HEK293 (cell line): ENCODE results near the gene PITPNM3.

Experiments
- CTCF ChIP-seq: fragments of 450-650 bp; formaldehyde crosslinking; IDR thresholded peaks from 2 replicates; pipeline ENCODE4 v1.5.1; 2016; ENCODE audit warnings: missing biosample characterization, missing genetic modification characterization
- GFI1B ChIP-seq: fragments of 450-650 bp; formaldehyde crosslinking; IDR thresholded peaks from 2 replicates; pipeline ENCODE4 v1.5.1; 2016; ENCODE audit warnings: missing biosample characterization, missing genetic modification characterization
- MYNN ChIP-seq: fragments of 450-650 bp; formaldehyde crosslinking; IDR thresholded peaks from 2 replicates; pipeline ENCODE4 v1.5.1; 2016; ENCODE audit warnings: missing biosample characterization, missing genetic modification characterization, borderline replicate concordance
- SETDB1 ChIP-seq: IDR thresholded peaks from one replicate; pipeline ENCODE4 v1.6.1; 2017; ENCODE audit warnings: mild to moderate bottlenecking, low read length, moderate library complexity, mixed read lengths; ENCODE audit not compliant: insufficient read length
- ZBTB8A ChIP-seq: fragments of 450-650 bp; formaldehyde crosslinking; IDR thresholded peaks from 2 replicates; pipeline ENCODE4 v1.5.1; 2016; ENCODE audit warnings: missing biosample characterization, missing genetic modification characterization
- ZEB2 ChIP-seq: fragments of 450-650 bp; formaldehyde crosslinking; IDR thresholded peaks from 2 replicates; pipeline ENCODE4 v1.5.1; 2016; ENCODE audit warnings: missing biosample characterization, missing genetic modification characterization
- ZFP3 ChIP-seq: fragments of 450-650 bp; formaldehyde crosslinking; IDR thresholded peaks from 2 replicates; pipeline ENCODE4 v1.5.1; 2016; ENCODE audit warnings: low read depth, missing biosample characterization, missing genetic modification characterization
- ZNF112 ChIP-seq: fragments of 450-650 bp; formaldehyde crosslinking; IDR thresholded peaks from 2 replicates; pipeline ENCODE4 v1.5.0; 2017; ENCODE audit warnings: missing biosample characterization, missing genetic modification characterization
- ZNF140 ChIP-seq: fragments of 450-650 bp; formaldehyde crosslinking; IDR thresholded peaks from 2 replicates; pipeline ENCODE4 v1.5.1; 2016; ENCODE audit warnings: missing biosample characterization, missing genetic modification characterization
- ZNF23 ChIP-seq: fragments of 450-650 bp; formaldehyde crosslinking; IDR thresholded peaks from 2 replicates; pipeline ENCODE4 v1.5.1; 2016; ENCODE audit warnings: missing biosample characterization, missing genetic modification characterization, borderline replicate concordance
- ZNF274 ChIP-seq, 2 experiments: fragments of 200-500 bp in 1 of 2; fragments of 450-650 bp in 1 of 2; sonication (Bioruptor generic) in 1 of 2; formaldehyde crosslinking in 1 of 2; IDR thresholded peaks; 2 replicates each; pipeline versions ENCODE4 v1.5.1 to v1.6.1; 2014 to 2016; ENCODE audit warnings: borderline replicate concordance in 1 of 2, inconsistent platforms in 1 of 2, low read length in 1 of 2, missing biosample characterization in 1 of 2, missing genetic modification characterization in 1 of 2
- ZNF311 ChIP-seq: fragments of 450-650 bp; formaldehyde crosslinking; IDR thresholded peaks from 2 replicates; pipeline ENCODE4 v1.5.1; 2017; ENCODE audit warnings: missing biosample characterization, missing genetic modification characterization, borderline replicate concordance
- ZNF335 ChIP-seq: fragments of 450-650 bp; formaldehyde crosslinking; conservative IDR thresholded peaks from 2 replicates; pipeline ENCODE4 v1.5.1; 2016; ENCODE audit warnings: missing biosample characterization, missing genetic modification characterization
- ZNF350 ChIP-seq: fragments of 450-650 bp; formaldehyde crosslinking; IDR thresholded peaks from 2 replicates; pipeline ENCODE4 v1.5.0; 2017; ENCODE audit warnings: missing biosample characterization, mild to moderate bottlenecking, missing genetic modification characterization

- TF ChIP-seq CTCF, result no peak
- no peak for TF ChIP-seq ZNF274 (IDR thresholded peaks at IDR 0.05; ENCODE audit: low read length)
- TF ChIP-seq ZNF274 (tag by site-specific recombination; IDR thresholded peaks at IDR 0.05; ENCODE audit: borderline replicate concordance), result no peak
- no peak for TF ChIP-seq GFI1B
- no peak for TF ChIP-seq ZNF335
- no peak for TF ChIP-seq MYNN (tag by site-specific recombination)
- no peak for TF ChIP-seq ZNF311 (tag by site-specific recombination)
- no peak for TF ChIP-seq ZNF350 (tag by site-specific recombination)
- no peak for TF ChIP-seq ZEB2 (tag by site-specific recombination)
- no peak for TF ChIP-seq ZFP3 (tag by site-specific recombination)
- no peak for TF ChIP-seq ZNF112 (tag by site-specific recombination)
- TF ChIP-seq ZBTB8A (tag by site-specific recombination), result no peak
- no peak for TF ChIP-seq SETDB1
- TF ChIP-seq ZNF23 (tag by site-specific recombination), result no peak
- TF ChIP-seq ZNF140 (tag by site-specific recombination), result no peak
Measured at GRCh38 chr17:6523330-6523729, 33.0 kb downstream of the PITPNM3 start.
